NCI-H748 (cell line): ENCODE data around the gene SLC44A3.
"Not testable (repeated sequence)": the region's sequence is repeated elsewhere in the genome, so short reads cannot be mapped to it uniquely, and the experiment has no call there.

Experiments used
- DNase-seq: peaks from one replicate; lab custom pipeline; 2025; ENCODE audit not compliant: unreplicated experiment; lab: John Stamatoyannopoulos, UW

The SLC44A3 gene

DNA sequence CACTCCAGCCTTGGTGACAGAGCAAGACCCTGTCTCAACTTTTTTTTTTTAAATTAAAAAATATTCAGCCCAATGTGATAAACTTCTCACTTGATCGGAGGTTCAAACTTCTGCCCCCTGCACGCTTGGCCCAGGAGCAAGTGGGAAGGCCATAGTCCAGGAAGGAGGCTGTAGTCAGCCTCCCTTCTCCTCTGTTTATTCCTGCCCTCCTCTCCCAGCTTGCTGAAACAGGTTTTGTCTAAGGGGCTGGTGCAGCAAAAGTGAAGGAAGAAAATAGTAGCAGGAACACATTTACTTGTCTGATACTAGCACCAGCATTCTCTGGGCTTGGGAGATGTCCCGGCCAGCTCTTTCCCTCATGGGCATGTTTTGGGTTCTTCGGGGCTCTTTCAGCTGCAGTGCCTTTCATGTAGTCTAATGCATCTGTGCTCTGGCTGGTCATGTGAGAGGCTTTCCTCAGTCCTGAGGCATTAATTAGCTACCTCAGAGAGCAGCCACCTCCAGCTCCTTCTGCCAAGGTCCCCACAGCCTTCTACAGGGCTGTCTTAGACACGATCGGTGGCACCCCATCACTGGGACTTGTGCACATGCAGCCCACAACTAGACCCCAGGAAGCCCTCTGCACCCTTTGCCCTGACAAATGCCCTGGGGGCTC lies 12.9 kb downstream of the SLC44A3 start:
- DNase-seq, result no peak

DNA sequence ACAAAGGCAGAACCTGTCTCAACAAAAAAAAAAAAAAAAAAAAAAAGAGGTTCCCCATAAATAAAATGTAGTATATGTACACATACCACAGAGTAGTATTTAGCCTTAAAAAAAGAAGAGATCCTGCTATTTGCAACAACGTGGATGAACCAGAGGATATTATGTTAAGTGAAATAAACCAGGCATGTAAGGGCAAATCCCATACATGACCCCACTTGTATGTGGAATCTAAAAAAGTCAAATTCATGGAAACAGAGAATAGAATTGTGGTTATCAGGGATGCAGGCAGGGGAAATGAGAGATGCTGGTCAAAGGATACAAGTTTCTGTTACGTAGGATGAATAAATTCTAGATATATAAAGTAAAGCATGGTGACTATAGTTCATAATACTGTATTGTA lies 16.7 kb downstream of the SLC44A3 start:
- no peak for DNase-seq

DNA sequence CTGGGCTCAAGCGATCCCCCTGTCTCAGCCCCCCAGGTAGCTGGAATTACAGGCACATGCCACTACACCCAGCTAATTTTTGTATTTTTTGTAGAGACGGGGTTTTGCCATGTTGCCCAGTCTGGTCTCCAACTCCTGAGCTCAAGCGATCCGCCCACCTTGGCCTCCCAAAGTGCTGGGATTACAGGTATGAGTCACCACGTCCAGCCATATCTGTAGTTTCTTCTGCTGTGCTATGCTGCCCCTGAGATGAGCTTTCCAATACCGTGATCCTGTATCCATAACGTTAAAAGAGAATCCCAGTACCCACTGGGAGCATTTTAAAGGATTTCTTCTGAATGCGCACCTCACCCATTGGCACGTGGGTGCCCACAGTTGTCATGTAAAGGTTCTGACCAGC lies 20.2 kb downstream of the SLC44A3 start:
- not testable (repeated sequence) for DNase-seq

DNA sequence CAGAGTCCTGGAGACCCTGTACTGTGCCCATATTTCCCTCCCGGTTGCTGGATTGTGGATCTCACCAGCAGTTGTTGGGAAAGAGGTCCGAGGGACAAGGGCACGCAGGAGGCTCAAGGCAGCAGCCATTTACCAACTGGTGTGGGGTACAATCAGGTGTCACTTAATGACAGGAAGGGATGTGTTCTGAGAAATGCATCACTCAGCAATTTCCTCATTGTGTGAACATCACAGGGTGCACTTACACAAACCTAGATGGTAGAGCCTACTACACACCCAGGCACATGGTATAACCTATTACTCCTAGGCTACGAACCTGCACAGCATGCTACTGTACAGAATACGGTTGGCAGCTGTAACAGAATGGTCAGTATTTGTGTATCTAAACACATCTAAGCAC lies 20.7 kb downstream of the SLC44A3 start:
- DNase-seq, result no peak

DNA sequence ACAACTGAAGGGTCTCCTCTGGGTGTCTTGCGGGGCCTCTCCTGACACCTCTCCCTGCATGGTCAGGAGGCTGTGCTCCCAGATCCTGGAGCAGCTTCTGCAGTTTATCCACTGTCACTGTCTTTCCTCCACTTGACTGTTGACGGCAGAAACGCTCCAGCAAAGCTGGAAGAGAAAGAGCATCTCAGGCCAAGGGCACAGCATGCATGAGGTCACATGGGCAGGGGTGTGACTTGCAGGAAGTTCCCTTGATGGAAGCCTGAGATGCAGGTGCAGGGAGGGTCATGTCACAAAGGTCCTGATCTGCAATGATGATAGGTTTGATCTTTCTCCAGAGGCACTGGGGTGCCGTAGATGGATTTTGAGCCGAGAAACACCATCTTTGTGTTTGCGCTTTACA lies 23.3 kb downstream of the SLC44A3 start:
- no peak for DNase-seq

DNA sequence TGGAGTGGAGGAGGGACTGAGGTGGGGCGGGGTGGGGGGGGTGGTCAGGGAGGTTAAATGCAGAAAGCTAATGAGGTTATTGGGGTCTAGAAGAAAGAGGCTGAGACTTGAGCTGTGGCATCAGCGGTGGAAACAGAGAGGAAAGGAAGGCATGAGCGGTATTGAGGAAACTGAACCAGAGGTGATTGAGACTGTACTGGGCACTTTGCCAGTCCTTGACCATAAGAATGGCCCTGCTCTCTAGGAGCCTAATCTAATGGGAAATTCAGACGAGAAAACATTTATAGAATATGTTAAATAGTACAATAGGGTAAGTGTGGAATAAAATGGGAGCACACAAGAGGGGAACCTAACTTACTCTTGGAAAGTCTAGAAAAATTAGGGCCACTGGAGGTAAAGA lies 23.7 kb downstream of the SLC44A3 start:
- no peak for DNase-seq

DNA sequence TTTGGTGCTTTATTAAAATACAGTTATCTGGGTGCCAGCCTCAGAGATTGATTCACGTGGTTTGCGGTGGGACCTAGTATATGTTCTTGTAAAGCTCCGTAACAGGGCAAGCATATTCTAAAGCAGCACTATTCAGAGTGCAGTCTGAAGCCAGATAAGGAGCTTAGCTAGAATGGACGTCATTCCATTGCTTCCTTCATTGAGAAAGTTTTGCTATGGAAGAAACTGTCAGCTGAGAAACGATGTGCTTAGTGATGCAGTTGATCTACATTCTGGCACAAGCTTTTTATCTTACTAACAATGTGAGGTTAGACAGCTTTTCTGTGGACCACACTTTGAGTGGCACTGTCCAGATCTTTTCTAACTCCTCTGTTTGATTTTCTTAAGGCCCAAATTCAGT lies 26.2 kb downstream of the SLC44A3 start:
- DNase-seq, result no peak

DNA sequence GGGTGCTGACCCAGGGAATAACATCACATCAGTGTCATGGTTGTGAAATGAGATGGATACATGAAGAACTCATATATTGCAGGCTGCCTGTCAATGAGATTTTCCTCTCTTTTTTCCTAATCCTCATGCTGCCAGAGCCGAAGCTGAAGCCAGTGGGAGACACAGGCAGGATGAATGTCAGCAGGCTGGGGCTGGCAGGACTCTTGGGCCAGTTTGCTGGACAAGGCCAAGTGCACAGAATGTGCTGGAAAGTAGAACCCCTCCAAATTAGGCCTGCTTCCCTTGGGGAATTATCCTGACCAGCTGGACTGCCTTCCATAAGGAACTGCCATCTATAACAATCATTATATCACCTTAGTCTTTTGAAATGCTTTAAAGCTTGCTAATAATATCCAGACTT lies 31.4 kb downstream of the SLC44A3 start:
- no peak for DNase-seq

DNA sequence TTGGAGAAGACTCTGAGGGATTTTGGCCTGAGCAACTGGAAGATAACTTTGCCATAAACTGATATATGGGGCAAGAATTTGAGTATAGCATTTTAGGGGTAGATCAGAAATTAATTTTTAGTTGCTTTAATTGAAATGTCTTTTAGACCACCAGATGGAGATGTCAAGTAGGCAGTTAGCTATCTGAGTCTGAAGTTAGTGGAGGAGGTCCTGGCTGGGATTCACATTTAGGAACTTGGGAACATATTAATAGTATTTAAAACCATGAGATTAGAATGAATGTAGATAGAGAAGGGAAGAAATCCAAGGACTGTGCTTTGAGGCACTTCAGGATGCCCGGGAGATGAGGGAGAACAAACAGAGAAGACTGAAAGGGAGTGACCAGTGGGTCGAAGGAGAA lies 32.6 kb downstream of the SLC44A3 start:
- no peak for DNase-seq

DNA sequence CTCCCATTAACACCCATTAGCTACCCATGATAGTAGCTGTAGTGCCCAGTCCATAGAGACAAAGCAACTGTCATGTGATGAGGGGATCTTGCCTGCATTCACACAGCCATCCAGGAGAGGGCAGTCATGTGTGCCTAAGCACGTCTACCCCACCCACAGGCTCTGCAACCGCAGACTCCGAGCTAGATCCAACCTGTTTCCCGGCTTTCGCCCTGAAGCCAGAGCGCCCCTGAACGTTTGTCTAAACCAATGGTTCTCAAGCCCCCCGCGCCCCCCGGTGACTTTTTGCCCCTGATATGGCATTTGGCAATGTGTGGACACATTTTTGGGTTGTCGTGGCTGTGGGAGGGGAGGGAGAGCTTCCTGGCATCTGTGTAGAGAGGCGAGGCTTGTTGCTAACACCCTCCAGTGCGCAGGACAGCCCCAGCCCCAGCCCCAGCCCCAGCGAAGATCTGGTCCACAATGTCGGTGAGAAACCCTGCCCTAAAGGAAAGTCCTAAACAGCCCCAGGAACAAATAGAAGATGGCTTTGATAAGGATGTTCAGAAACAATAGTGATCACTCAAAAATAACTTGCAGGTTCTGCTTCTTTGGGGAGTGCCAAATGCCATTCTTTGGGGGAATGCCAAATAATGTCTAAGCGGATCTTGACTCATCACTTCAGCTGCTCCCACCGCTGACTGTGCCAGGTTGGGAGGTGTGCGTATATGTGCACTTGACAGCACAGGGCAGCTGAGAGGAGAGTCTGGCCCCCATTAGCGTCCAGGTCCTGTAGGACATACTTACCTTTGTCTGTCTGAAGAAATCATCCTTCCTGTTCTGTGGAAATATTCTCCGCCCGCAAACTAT lies 34.5 kb downstream of the SLC44A3 start:
- peak; percentile 80 for DNase-seq

DNA sequence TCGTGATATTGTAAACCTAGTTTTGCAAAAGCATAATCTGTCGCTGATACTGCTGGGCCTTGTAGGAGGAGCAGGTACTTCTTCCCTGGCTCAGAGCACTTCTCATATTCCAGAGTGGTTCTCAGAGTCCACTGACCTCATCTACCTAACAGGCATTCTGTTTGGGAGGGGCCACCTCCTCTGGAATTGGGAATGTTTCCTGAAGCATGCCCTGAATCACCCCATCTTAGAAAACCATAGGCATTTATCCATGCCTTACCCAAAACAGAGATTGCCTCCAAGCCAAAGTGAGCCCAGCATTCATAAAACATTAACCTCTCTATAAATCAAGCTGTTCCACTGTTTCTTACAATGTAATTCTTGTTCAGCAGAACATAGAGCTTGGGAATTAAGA lies 35.1 kb downstream of the SLC44A3 start:
- no peak for DNase-seq

DNA sequence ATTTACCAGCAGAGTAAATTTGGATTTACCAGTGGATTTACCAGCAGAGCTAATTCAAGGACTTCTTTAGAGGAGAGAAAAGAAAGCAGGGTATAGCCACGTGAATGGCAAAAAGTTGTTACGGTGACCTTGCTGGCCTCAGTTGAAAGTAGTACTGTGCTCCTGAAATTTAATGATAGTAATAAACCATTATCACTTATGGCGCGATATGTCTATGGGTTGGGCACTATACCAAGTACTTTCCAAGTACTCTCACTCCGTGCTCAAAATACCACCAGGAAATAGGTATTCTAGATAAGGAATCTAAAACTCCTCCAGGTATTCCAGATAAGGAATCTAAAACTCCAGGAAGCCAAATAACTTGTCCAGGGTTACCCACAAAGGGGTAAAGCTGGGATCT lies 35.8 kb downstream of the SLC44A3 start:
- DNase-seq, result no peak

DNA sequence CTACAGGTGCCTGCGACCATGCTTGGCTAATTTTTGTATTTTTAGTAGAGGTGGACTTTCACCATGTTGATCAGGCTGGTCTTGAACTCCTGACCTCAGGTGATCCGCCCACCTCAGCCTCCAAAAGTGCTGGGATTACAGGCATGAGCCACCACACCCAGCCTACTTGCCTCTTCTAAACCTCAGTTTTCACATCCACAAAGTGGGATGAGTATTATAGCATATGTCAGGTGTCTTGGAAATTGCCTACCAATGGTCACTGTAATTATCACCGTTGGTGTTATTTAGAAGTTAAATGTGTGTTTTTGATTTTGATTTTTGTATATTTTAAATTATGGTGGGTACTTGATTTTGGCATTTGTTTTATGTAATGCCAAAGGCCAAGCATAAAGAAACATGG lies 36.7 kb downstream of the SLC44A3 start:
- no peak for DNase-seq

DNA sequence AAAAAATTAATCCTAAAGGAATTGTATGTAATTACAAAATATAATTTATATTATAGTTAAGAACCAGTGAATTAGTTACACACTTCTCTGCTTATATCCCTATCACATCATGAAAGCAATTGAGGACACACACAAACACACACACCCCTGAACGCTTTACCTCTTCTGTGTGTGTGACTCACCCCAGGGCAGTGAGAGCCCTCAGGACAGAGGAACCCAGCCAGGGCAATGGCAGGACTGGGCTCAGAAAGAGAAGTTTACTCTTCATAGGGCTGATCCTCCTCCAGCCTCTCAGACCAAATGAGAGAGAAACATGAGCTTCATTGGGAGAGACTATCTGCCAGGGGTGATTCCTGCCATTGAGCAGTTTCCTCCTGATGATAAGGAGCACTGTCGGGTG lies 38.1 kb downstream of the SLC44A3 start:
- DNase-seq, result no peak

DNA sequence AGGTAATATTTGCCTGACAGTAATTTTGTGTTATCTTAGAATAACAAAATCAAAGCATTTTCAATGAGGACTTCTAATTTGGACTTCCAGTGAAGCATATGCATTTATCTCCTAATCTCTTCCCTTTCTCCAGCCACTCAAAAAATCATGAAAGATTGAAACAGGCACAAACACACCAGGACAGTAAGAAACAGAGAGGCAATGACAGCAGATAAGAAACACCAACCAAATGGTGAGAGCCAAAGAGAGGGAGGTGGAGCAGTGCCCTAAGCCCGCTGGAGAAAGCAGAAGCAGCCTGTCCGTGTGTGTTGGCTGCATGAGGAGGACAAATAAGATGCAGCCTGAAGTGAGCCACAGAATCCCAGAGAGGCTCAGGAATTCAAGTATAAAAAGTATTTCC lies 39.0 kb downstream of the SLC44A3 start:
- DNase-seq, result no peak

DNA sequence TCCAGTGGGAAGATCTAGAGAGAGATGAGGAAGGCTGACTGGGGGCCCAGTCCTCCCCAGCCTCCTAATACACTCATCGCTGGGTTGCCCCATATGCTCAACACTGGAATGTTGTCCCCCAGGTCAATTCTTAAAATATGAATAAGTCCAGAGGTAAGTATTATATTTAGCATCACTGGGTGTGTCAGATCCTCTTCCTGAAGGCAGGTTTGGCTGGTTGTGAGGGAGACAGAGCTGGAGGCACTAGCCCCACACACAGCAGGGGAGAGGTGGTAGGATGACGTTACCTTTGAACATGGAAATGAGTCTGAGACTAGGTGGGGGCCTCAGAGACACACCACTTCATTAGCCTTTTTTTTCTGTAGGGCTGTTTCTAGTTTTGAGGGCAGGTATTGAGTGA lies 42.6 kb downstream of the SLC44A3 start:
- no peak for DNase-seq

DNA sequence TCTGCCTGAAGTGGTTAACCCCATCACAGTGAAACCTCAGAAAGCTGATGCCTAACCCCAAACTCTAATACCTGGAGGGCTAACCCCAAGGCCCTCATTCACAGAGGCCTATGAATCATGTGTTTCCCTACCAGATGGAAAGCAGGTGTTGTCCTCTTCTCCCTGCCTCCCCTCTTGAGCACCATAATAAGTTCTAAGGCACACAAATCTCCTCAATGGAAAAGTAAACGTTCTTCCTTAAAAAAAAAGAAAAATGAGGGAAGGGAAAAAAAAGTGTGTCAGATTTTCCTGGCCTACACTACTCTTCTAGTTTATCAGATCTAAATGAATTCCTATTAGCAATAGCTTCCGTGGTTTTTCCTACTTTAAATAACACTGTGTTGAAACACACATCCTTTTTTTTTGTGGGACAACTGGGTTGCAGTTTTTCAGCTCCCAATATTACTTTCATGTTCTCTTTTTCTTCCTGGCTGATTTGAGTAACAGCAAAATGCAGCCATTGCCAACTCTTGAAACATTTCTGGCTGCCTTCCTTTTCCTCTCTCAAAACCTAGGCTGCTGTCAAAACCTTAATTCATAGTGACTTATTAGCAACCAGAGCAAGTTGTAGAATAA lies 43.2 kb downstream of the SLC44A3 start:
- no peak for DNase-seq

DNA sequence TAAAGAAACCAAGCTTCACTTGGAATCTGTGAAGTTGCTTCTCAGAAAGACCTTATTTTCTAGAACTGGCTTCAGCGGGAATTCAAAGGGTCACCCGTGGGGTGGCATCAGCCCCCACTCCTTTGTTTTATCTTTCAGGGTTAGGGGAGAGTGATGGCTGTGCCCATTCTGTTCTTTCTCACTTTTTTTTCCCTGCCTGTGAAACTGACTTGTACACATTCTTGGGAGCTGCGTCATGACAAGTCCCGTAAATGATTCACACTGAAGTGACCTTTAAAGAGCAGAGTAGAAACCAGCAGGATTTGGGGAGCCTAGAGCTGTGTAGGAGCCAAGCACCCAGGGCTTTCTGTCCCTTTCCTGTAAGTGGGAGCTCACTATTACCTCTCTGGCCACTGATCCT lies 43.8 kb downstream of the SLC44A3 start:
- no peak for DNase-seq

DNA sequence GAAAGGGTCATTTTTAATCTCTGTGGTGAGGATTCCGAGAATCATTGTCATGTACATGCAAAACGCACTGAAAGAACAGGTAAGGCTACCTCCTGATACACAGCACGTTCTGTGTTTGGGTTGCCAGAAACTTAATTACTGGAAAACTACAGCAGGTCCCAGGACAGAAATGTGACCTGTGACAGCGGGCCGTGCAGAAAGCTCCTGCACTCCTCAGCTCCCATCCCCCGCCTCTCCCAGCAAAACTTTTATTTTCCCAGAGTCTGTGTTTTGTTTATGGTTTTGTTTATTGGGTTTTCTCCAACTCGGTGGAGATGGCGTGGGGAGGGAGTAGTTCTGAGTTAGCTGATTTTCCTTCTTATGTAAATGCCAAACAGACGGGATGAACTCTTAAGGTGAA lies 44.7 kb downstream of the SLC44A3 start:
- no peak for DNase-seq

DNA sequence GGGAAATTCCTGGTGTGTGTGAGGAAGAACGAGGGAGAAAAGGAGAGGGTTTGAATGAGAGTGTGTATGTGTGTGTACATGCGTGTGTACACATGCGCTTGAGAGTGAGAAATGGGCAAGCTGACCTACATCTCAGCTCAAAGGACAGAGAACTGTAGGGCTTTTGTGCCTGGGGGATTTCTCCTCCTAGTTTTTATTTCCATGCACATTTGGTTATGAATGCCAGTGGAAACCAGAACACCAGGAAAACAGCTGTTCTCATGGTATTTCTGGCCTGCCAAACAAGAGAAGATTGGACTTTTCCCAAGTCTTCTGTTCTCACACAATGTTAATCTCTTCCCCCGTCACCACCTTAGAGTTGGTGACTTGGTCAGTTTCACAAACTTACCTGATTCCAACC lies 45.2 kb downstream of the SLC44A3 start:
- no peak for DNase-seq

DNA sequence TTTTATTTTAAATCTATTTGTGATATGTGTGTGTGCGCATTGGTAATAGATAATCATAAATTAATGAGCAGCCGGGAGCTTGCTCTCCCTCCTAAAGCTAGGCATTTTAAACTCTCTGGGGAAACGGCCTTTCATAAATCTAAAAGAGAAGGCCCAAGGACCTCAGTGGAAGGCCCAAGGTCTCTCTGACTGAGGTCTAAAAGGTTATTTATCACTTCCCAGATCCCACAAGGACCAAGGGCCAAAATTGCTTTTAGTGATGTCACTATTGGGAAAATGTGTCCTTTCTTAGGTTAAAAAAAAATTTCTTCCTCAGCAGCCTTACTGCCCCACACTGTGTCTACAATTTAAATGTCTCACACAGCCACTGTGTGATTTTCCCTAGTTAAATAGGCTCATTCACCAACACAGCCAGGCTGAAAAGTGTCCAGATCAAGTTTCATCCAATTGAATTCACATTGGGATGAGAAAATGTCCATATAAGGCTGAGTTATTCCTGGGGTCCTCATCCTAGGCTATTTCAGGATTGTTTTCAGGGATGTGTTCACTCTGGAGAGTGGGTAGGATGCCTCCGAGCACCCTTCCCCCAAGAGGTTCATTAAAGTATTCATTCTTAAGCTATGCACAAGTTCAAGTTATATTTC lies 46.1 kb downstream of the SLC44A3 start:
- peak; percentile 17 for DNase-seq

DNA sequence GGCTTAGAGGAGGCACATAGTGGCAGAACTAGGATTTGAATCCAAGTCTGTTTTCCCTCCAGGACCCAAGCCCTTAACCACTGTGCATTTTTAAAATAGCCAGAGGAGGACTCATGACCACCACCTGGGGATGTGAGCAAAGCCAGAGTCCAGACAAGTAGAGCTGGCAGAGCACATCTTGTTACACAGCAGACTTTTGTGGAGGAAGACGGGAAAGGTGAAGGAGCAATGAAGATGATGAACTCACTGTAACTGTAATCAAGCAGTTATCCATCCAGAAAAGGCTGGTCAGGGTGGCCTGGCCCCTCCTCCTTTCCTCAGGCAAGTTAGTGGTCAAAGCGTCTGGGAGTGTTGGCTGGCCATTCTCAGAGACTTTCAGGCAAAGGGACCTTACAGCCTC lies 50.9 kb downstream of the SLC44A3 start:
- DNase-seq, result no peak
